Measurements from ENCODE around the gene EBF4. TPM values are rescaled to one million over a fixed set of nuclear protein-coding genes. Genes with fewer than 3 reads are reported as not detected.

Gene EBF4
- total RNA-seq, 2 experiments from 2014 or later: 1.5 to 4.4 TPM

- ChIA-PET CTCF (ENCODE audit: unreplicated experiment) (no interaction called here), POLR2A (no interaction called here)
- BruUV-seq (replicated peaks): no TSS peak
Measured at GRCh38 chr20:2736441-2736840, 43.9 kb downstream of the EBF4 start.

GRCh38 chr20:2738331-2739041 is 45.9 kb downstream of the EBF4 start:
- Histone ChIP-seq H3K4me1 (ENCODE audit: insufficient read depth, low read length, poor library complexity, severe bottlenecking) (no peaks in the 10 kb centered on the region), H3K79me2 (ENCODE audit: insufficient read depth, low read depth, low read length) (no peaks in the 10 kb centered on the region), H3K36me3 (ENCODE audit: insufficient read depth, low read length) (no peaks in the 10 kb centered on the region), H3K4me3 (ENCODE audit: low read depth, low read length, poor library complexity, severe bottlenecking) (no peak overlapping the region), H3K9me2 (ENCODE audit: insufficient read depth, low read length) (no peaks in the 10 kb centered on the region), H3K27ac (ENCODE audit: low read depth, low read length, poor library complexity, severe bottlenecking) (no peak overlapping the region), H2AFZ (ENCODE audit: low read length) (no peak overlapping the region), H3K4me2 (ENCODE audit: low read length) (no peak overlapping the region), H4K20me1 (ENCODE audit: insufficient read depth, low read length) (no peaks in the 10 kb centered on the region), H3K9me3 (ENCODE audit: low read length) (no peaks in the 10 kb centered on the region)
- POLR2A ChIA-PET: no interaction called here
- no peak for DNase-seq (ENCODE audit: low spot score)
- intact Hi-C loops (cut with micrococcal nuclease; ENCODE audit: unreplicated experiment): no loop called here
- CTCF ChIA-PET (ENCODE audit: unreplicated experiment): no interaction called here
- TF ChIP-seq CTCF (conservative IDR thresholded peaks at IDR 0.05; ENCODE audit: low read length) (no peak), EZH2phosphoT487 (IDR thresholded peaks at IDR 0.05; ENCODE audit: borderline replicate concordance, low read depth, low read length) (no peak)
- BruUV-seq (replicated peaks): no TSS peak

More at GRCh38 chr20:2736441-2736840, 43.9 kb downstream of the EBF4 start:
- Histone ChIP-seq H3K36me3 (ENCODE audit: insufficient read depth, low read length) (no peaks in the 10 kb centered on the region), H3K9me2 (ENCODE audit: insufficient read depth, low read length) (no peaks in the 10 kb centered on the region), H3K4me3 (ENCODE audit: low read depth, low read length, poor library complexity, severe bottlenecking) (no peak overlapping the region), H4K20me1 (ENCODE audit: insufficient read depth, low read length) (no peaks in the 10 kb centered on the region), H3K27ac (ENCODE audit: low read depth, low read length, poor library complexity, severe bottlenecking) (no peak overlapping the region), H2AFZ (ENCODE audit: low read length) (no peak overlapping the region), H3K79me2 (ENCODE audit: insufficient read depth, low read depth, low read length) (no peaks in the 10 kb centered on the region), H3K4me2 (ENCODE audit: low read length) (no peak overlapping the region), H3K4me1 (ENCODE audit: insufficient read depth, low read length, poor library complexity, severe bottlenecking) (no peaks in the 10 kb centered on the region), H3K9me3 (ENCODE audit: low read length) (peaks cover 11% of the 10 kb centered on the region; the same call in 1 of the 2 replicates)
- intact Hi-C loops (cut with micrococcal nuclease; ENCODE audit: unreplicated experiment): no loop called here
- DNase-seq (ENCODE audit: low spot score): no peak
- TF ChIP-seq EZH2phosphoT487 (IDR thresholded peaks at IDR 0.05; ENCODE audit: borderline replicate concordance, low read depth, low read length) (no peak), CTCF (conservative IDR thresholded peaks at IDR 0.05; ENCODE audit: low read length) (no peak)

GRCh38 chr20:2739042-2739398 is 46.4 kb downstream of the EBF4 start:
- no TSS peak for BruUV-seq (replicated peaks)
- H3K27ac ChIP-seq (ENCODE audit: low read depth, low read length, poor library complexity, severe bottlenecking): no peak overlapping the region
- ChIA-PET POLR2A (no interaction called here), CTCF (ENCODE audit: unreplicated experiment) (no interaction called here)
- H4K20me1 ChIP-seq (ENCODE audit: insufficient read depth, low read length): no peaks in the 10 kb centered on the region
- DNase-seq (ENCODE audit: low spot score): no peak
- no peaks in the 10 kb centered on the region for H3K79me2 ChIP-seq (ENCODE audit: insufficient read depth, low read depth, low read length)
- intact Hi-C loops (cut with micrococcal nuclease; ENCODE audit: unreplicated experiment): no loop called here
- no peak for TF ChIP-seq CTCF (conservative IDR thresholded peaks at IDR 0.05; ENCODE audit: low read length)
- TF ChIP-seq EZH2phosphoT487 (IDR thresholded peaks at IDR 0.05; ENCODE audit: borderline replicate concordance, low read depth, low read length): no peak
- no peak overlapping the region for H2AFZ ChIP-seq (ENCODE audit: low read length)
- no peaks in the 10 kb centered on the region for H3K4me1 ChIP-seq (ENCODE audit: insufficient read depth, low read length, poor library complexity, severe bottlenecking)
- H3K4me2 ChIP-seq (ENCODE audit: low read length): no peak overlapping the region
- no peaks in the 10 kb centered on the region for H3K9me2 ChIP-seq (ENCODE audit: insufficient read depth, low read length)
- no peak overlapping the region for H3K4me3 ChIP-seq (ENCODE audit: low read depth, low read length, poor library complexity, severe bottlenecking)
- H3K36me3 ChIP-seq (ENCODE audit: insufficient read depth, low read length): no peaks in the 10 kb centered on the region
- no peaks in the 10 kb centered on the region for H3K9me3 ChIP-seq (ENCODE audit: low read length)
